HepG2 (cell line): ENCODE results near the gene CADM4. TPM values are rescaled to one million over a fixed set of nuclear protein-coding genes. Genes with fewer than 3 reads are reported as not detected.

Experiments used
- GATA4 ChIP-seq: sonication (generic); IDR thresholded peaks from 2 replicates; pipeline ENCODE4 v1.6.1; 2016; ENCODE audit warnings: antibody characterized with exemption, low read depth, borderline replicate concordance
- MYC ChIP-seq: sonication (generic); formaldehyde crosslinking; IDR thresholded peaks from 2 replicates; pipeline ENCODE4 v1.9.0; 2021; ENCODE audit warnings: missing genetic modification reagents, borderline replicate concordance
- RELA ChIP-seq: sonication (generic); formaldehyde crosslinking; IDR thresholded peaks from 2 replicates; pipeline ENCODE4 v1.4.0; 2020; ENCODE audit warnings: missing genetic modification reagents
- SOX6 ChIP-seq, 2 experiments: fragments of 450-650 bp in 1 of 2; sonication (generic) in 1 of 2; formaldehyde crosslinking in 1 of 2; IDR thresholded peaks; 2 replicates each; pipeline versions ENCODE4 v1.4.0 to v1.6.1; 2017 to 2020; ENCODE audit warnings: antibody characterized with exemption in 1 of 2, mild to moderate bottlenecking in 1 of 2, missing genetic modification reagents in 1 of 2
- SPEN ChIP-seq: sonication (generic); formaldehyde crosslinking; IDR thresholded peaks from 2 replicates; pipeline ENCODE4 v1.5.1; 2020; ENCODE audit warnings: low read depth, mild to moderate bottlenecking, missing genetic modification reagents
- TAF15 ChIP-seq: fragments of 200-400 bp; formaldehyde crosslinking; IDR thresholded peaks from one replicate; pipeline ENCODE4 v1.6.1; 2018; ENCODE audit warnings: mild to moderate bottlenecking, low read depth, low read length; ENCODE audit not compliant: poor library complexity, severe bottlenecking
- TOE1 ChIP-seq: sonication (generic); formaldehyde crosslinking; IDR thresholded peaks from 2 replicates; pipeline ENCODE4 v1.4.0; 2020; ENCODE audit warnings: mild to moderate bottlenecking, missing genetic modification reagents
- ZBTB7B ChIP-seq: sonication (generic); formaldehyde crosslinking; IDR thresholded peaks from 2 replicates; pipeline ENCODE4 v1.4.0; 2020; ENCODE audit warnings: missing genetic modification reagents
- ZNF263 ChIP-seq: sonication (generic); formaldehyde crosslinking; IDR thresholded peaks from 2 replicates; pipeline ENCODE4 v1.4.0; 2020; ENCODE audit warnings: missing genetic modification reagents
- ZNF468 ChIP-seq: sonication (generic); formaldehyde crosslinking; IDR thresholded peaks from 2 replicates; pipeline ENCODE4 v1.8.0; 2022; ENCODE audit warnings: mild to moderate bottlenecking, moderate library complexity, missing genetic modification reagents
- ZNF773 ChIP-seq: sonication (generic); formaldehyde crosslinking; IDR thresholded peaks from 2 replicates; pipeline ENCODE4 v1.4.0; 2020; ENCODE audit warnings: missing genetic modification reagents, borderline replicate concordance
- ZNF788 ChIP-seq: sonication (generic); formaldehyde crosslinking; IDR thresholded peaks from 2 replicates; pipeline ENCODE4 v1.5.0; 2020; ENCODE audit warnings: mild to moderate bottlenecking, missing genetic modification reagents, borderline replicate concordance
- ZSCAN20 ChIP-seq: sonication (generic); formaldehyde crosslinking; IDR thresholded peaks from 2 replicates; pipeline ENCODE4 v1.4.0; 2020; ENCODE audit warnings: missing genetic modification reagents, mild to moderate bottlenecking, borderline replicate concordance
- polyA plus RNA-seq, 8 experiments: library from polyadenylated mRNA; depleted of rRNA in 3 of 8; stranded (reverse) in 7 of 8; unstranded in 1 of 8; fragments of >200 nt; fragmentation: Illumina TruSeq in 4 of 8; extraction: Trizol in 4 of 8; gene quantifications; 2 replicates each; pipeline versions ENCODE4 v1.2.1 to v1.2.3, GENCODE V29; 2011 to 2016; ENCODE audit warnings: low read depth in 4 of 8, missing spikeins in 1 of 8, mixed read lengths in 1 of 8; ENCODE audit not compliant: insufficient read depth in 1 of 8
- total RNA-seq, 5 experiments: library from RNA; depleted of rRNA; stranded (reverse); fragments of >200 nt; fragmentation: Illumina TruSeq; extraction: Trizol; gene quantifications; 2 replicates each; pipeline ENCODE4 v1.2.3, GENCODE V29; 2016; ENCODE audit warnings: low read depth in 1 of 5
- TF ChIP-seq, protein P1 (sequence below), 2 experiments: fragments of 450-650 bp in 1 of 2; sonication (generic) in 1 of 2; formaldehyde crosslinking; IDR thresholded peaks; 2 replicates each; pipeline versions ENCODE4 v1.5.0 to v1.8.0; 2020 to 2022; ENCODE audit warnings: mild to moderate bottlenecking in 1 of 2, missing genetic modification reagents in 1 of 2
- TF ChIP-seq, protein P2 (sequence below): sonication (generic); formaldehyde crosslinking; IDR thresholded peaks from 2 replicates; pipeline ENCODE4 v1.4.0; 2020; ENCODE audit warnings: missing genetic modification reagents
- TF ChIP-seq, protein P3 (sequence below): sonication (generic); formaldehyde crosslinking; IDR thresholded peaks from 2 replicates; pipeline ENCODE4 v1.4.0; 2020; ENCODE audit warnings: missing genetic modification reagents, borderline replicate concordance
- TF ChIP-seq, protein P4 (sequence below): sonication (generic); formaldehyde crosslinking; IDR thresholded peaks from 2 replicates; pipeline ENCODE4 v1.4.0; 2020; ENCODE audit warnings: mild to moderate bottlenecking, low read depth, missing genetic modification reagents

Gene CADM4
- total and polyA plus RNA-seq, 2 of the 13 experiments (the other 11 are each of a cell fraction or from before 2014, with no cell fraction given): 8.5 to 16.0 TPM

DNA sequence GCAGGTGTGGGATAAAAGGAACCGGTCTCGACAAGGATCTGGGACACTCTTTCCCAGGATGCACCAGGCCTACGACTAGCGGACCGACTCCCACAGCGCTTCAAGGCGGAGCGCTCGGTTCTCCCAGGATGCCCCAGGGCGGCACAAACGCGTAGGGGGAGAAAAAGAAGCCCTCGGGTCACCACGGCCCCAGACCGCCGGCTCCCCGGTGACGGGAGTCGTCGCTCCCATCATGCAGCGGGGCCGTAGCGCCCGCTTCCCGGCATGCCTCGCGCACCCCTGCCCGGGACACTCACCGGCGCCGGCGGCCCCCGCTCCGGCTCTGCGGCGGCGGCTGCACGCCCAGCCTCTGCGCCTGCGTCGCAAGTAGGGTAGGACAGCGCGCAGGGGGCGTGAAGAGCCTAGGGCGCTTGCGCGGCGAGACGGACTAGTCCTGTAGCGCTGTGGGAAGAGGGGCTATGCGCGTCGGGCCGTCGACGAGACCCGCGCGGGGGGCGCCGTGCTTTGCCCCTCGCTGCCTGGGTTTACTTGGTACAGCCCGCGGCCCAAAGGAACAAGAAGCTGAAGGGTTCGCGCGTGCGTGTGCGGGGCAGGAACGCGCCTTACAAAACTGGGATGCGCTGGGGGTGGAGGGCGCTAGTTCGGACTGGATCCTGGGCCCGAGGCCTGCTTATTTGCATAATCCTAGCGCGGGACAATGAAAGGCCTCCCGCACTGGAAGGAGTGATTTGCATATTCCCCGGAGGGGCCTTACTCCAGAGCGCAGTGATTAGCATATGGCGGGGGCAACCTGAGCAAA is 20.2 kb downstream of the CADM4 start, which contains the start of gene ZNF428 (continued):
- TF ChIP-seq SPEN (CRISPR knock-in tag) (peak; percentile 88), RELA (CRISPR knock-in tag) (no peak), TOE1 (CRISPR knock-in tag) (no peak), ZBTB7B (CRISPR knock-in tag) (peak; percentile 78; the same call in 1 of the 2 replicates), ZNF773 (peak; percentile 90; the same call in 1 of the 2 replicates), GATA4 (no peak; the same call in 1 of the 2 replicates), ZNF263 (CRISPR knock-in tag) (peak; percentile 67; the same call in 1 of the 2 replicates), ZSCAN20 (CRISPR knock-in tag) (0 out of 2 replicates have a peak, but pooled peaks have one; percentile 84), MYC (CRISPR knock-in tag) (0 out of 2 replicates have a peak, but pooled peaks have one; percentile 47), TAF15 (no peak), SOX6 (IDR thresholded peaks at IDR 0.05) (no peak), SOX6 (CRISPR knock-in tag; IDR thresholded peaks at IDR 0.05) (peak; percentile 67; the same call in 1 of the 2 replicates), ZNF468 (CRISPR knock-in tag) (0 out of 2 replicates have a peak, but pooled peaks have one; percentile 61), ZNF788 (peak; percentile 46; the same call in 1 of the 2 replicates)
- TF ChIP-seq, protein P1, sequence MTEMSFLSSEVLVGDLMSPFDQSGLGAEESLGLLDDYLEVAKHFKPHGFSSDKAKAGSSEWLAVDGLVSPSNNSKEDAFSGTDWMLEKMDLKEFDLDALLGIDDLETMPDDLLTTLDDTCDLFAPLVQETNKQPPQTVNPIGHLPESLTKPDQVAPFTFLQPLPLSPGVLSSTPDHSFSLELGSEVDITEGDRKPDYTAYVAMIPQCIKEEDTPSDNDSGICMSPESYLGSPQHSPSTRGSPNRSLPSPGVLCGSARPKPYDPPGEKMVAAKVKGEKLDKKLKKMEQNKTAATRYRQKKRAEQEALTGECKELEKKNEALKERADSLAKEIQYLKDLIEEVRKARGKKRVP (CRISPR knock-in tag; IDR thresholded peaks at IDR 0.05): peak in 1 of 2 experiments; percentile 76; a peak in 2 of 4 replicates
- TF ChIP-seq, protein P2, sequence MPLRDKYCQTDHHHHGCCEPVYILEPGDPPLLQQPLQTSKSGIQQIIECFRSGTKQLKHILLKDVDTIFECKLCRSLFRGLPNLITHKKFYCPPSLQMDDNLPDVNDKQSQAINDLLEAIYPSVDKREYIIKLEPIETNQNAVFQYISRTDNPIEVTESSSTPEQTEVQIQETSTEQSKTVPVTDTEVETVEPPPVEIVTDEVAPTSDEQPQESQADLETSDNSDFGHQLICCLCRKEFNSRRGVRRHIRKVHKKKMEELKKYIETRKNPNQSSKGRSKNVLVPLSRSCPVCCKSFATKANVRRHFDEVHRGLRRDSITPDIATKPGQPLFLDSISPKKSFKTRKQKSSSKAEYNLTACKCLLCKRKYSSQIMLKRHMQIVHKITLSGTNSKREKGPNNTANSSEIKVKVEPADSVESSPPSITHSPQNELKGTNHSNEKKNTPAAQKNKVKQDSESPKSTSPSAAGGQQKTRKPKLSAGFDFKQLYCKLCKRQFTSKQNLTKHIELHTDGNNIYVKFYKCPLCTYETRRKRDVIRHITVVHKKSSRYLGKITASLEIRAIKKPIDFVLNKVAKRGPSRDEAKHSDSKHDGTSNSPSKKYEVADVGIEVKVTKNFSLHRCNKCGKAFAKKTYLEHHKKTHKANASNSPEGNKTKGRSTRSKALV (CRISPR knock-in tag): no peak
- TF ChIP-seq, protein P3, sequence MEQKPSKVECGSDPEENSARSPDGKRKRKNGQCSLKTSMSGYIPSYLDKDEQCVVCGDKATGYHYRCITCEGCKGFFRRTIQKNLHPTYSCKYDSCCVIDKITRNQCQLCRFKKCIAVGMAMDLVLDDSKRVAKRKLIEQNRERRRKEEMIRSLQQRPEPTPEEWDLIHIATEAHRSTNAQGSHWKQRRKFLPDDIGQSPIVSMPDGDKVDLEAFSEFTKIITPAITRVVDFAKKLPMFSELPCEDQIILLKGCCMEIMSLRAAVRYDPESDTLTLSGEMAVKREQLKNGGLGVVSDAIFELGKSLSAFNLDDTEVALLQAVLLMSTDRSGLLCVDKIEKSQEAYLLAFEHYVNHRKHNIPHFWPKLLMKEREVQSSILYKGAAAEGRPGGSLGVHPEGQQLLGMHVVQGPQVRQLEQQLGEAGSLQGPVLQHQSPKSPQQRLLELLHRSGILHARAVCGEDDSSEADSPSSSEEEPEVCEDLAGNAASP (CRISPR knock-in tag): no peak
- TF ChIP-seq, protein P4, sequence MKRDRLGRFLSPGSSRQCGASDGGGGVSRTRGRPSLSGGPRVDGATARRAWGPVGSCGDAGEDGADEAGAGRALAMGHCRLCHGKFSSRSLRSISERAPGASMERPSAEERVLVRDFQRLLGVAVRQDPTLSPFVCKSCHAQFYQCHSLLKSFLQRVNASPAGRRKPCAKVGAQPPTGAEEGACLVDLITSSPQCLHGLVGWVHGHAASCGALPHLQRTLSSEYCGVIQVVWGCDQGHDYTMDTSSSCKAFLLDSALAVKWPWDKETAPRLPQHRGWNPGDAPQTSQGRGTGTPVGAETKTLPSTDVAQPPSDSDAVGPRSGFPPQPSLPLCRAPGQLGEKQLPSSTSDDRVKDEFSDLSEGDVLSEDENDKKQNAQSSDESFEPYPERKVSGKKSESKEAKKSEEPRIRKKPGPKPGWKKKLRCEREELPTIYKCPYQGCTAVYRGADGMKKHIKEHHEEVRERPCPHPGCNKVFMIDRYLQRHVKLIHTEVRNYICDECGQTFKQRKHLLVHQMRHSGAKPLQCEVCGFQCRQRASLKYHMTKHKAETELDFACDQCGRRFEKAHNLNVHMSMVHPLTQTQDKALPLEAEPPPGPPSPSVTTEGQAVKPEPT (CRISPR knock-in tag): 0 out of 2 replicates have a peak, but pooled peaks have one; percentile 60
